HL-60 (cell line): ENCODE data around the gene SLC22A2.

ENCODE experiments used
- GABPA ChIP-seq: IDR thresholded peaks from 2 replicates; pipeline ENCODE4 v1.6.1; 2012; ENCODE audit warnings: low read depth
- REST ChIP-seq: IDR thresholded peaks from 2 replicates; pipeline ENCODE4 v1.6.1; 2012; ENCODE audit warnings: low read depth; ENCODE audit not compliant: insufficient replicate concordance
- TF ChIP-seq, protein P1 (sequence below): IDR thresholded peaks from one replicate; pipeline ENCODE4 v1.5.1; 2011; ENCODE audit warnings: low read length, control low read depth, inconsistent platforms; ENCODE audit not compliant: insufficient read depth

- TF ChIP-seq, protein P1, sequence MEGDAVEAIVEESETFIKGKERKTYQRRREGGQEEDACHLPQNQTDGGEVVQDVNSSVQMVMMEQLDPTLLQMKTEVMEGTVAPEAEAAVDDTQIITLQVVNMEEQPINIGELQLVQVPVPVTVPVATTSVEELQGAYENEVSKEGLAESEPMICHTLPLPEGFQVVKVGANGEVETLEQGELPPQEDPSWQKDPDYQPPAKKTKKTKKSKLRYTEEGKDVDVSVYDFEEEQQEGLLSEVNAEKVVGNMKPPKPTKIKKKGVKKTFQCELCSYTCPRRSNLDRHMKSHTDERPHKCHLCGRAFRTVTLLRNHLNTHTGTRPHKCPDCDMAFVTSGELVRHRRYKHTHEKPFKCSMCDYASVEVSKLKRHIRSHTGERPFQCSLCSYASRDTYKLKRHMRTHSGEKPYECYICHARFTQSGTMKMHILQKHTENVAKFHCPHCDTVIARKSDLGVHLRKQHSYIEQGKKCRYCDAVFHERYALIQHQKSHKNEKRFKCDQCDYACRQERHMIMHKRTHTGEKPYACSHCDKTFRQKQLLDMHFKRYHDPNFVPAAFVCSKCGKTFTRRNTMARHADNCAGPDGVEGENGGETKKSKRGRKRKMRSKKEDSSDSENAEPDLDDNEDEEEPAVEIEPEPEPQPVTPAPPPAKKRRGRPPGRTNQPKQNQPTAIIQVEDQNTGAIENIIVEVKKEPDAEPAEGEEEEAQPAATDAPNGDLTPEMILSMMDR = no peak
- TF ChIP-seq REST (no peak), GABPA (no peak)
Measured at GRCh38 chr6:160238278-160238711, 20.3 kb downstream of the SLC22A2 start.
